Gastrocnemius medialis (tissue), 4 donors: ENCODE measurements around the gene CHRDL1.

Source experiments
- POLR2A ChIP-seq, 2 donors: fragments of 450-650 bp; IDR thresholded peaks; one replicate each; pipeline ENCODE4 v1.6.1; 2017; ENCODE audit warnings: antibody characterized with exemption in 2 of 2, mild to moderate bottlenecking in 2 of 2, moderate library complexity in 2 of 2
- TF ChIP-seq, protein P1 (sequence below), 5 experiments: fragments of 450-650 bp in 3 of 5; fragments of 200-600 bp in 2 of 5; sonication (generic) in 2 of 5; IDR thresholded peaks in 4 of 5; conservative IDR thresholded peaks in 1 of 5; 1 replicate in 4 of 5; 2 replicates in 1 of 5; pipeline ENCODE4 v1.5.1; 2016 to 2019; ENCODE audit warnings: antibody characterized with exemption in 5 of 5, mild to moderate bottlenecking in 3 of 5, moderate library complexity in 3 of 5

DNA sequence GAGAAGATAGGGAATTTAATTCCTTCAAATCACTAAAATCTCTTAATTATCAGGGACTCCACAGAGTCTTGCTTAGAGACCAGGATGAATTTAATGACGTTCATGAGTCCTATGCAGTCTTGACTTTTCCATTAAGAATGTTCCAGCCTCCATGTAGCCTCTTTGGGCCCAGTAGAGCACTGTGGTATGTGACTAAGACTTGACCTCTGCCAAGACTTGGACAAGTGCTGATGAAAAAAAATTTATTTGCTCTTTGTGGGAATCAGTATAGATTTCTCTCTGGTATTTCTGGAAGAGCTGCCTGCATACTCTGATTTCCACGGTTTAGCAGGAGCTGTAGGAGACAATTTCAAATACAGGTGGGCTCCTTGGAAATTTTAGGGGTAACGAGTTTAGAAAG lies 40.6 kb downstream of the CHRDL1 start:
- TF ChIP-seq, protein P1, sequence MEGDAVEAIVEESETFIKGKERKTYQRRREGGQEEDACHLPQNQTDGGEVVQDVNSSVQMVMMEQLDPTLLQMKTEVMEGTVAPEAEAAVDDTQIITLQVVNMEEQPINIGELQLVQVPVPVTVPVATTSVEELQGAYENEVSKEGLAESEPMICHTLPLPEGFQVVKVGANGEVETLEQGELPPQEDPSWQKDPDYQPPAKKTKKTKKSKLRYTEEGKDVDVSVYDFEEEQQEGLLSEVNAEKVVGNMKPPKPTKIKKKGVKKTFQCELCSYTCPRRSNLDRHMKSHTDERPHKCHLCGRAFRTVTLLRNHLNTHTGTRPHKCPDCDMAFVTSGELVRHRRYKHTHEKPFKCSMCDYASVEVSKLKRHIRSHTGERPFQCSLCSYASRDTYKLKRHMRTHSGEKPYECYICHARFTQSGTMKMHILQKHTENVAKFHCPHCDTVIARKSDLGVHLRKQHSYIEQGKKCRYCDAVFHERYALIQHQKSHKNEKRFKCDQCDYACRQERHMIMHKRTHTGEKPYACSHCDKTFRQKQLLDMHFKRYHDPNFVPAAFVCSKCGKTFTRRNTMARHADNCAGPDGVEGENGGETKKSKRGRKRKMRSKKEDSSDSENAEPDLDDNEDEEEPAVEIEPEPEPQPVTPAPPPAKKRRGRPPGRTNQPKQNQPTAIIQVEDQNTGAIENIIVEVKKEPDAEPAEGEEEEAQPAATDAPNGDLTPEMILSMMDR (IDR thresholded peaks at IDR 0.05 in 4 of 5, conservative IDR thresholded peaks at IDR 0.05 in 1 of 5): no peak
- no peak for TF ChIP-seq POLR2A (IDR thresholded peaks at IDR 0.05)
